Measurements from ENCODE around the gene ST8SIA5.

Gene ST8SIA5

DNA sequence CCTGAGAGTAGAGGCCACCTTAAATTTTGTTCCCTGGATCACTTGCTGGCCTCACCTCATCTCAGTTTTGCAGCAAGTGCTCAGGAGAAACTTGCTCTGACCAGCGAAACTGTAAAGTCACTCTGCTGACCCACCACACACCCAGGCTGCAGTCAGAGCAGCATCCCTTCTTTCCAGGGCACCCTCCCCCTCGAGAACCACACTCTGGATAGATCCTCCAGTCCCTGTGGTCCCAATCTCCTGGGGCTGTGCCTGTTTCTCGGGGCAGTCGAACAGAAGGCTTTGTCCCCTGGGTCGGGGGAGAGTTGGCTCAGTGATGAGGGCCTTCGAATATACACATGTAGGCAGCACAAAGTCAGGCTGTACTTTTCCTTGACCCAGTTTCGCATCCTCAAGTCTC, 18.4 kb downstream of the ST8SIA5 start:
- DNase-seq = no peak

DNA sequence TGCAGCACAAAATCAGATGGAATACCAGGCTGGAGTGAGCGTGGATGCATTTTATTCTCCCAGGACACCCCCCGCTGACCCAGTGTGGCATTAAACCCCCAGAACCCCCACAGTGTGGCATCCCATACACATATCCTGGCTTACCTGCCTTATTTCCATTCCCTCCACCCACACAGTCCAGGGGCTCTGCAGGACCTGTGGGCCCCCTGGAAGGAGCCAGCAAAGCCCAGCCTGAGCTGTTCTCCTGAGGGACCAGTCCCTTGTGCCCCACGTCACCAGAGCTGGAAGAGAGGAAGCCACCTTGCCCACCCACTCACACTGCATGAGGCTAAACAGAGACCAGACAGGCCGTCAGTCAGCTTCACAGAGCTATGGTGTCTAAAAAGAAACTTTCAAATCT, 20.1 kb downstream of the ST8SIA5 start:
- DNase-seq = no peak

DNA sequence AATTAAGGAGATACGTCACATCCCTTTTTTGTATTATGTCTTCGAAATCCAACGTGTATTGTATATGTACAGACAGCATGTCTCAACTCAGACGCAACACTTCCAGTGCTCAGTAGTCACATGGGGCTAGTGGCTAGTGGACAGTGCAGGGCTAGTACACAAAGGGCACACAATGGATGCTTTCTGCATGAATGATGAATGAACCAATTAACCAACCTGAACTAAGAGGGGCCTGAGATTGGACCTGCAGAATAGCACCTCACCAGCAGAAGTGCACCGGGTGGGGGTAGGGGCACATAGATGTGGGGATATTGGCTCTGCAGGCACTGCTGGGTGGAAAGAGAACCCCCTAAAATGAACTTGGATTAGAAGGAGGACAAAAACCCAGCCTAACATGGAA, 20.7 kb downstream of the ST8SIA5 start:
- no peak for DNase-seq

DNA sequence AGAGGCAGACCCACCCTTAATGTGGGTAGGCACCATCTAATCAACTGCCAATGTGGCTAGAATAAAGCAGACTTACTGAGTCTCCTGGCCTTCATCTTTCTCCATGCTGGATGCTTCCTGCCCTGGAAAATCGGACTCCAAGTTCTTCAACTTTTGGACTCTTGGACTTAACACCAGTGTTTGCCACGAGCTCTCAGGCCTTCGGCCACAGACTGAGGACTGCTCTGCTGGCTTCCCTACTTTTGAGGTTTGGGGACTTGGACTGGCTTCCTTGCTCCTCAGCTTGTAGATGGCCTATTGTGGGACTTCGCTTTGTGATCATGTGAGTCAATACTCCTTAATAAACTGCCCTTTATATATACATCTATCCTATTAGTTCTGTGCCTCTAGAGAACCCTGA, 21.9 kb downstream of the ST8SIA5 start:
- no peak for DNase-seq

DNA sequence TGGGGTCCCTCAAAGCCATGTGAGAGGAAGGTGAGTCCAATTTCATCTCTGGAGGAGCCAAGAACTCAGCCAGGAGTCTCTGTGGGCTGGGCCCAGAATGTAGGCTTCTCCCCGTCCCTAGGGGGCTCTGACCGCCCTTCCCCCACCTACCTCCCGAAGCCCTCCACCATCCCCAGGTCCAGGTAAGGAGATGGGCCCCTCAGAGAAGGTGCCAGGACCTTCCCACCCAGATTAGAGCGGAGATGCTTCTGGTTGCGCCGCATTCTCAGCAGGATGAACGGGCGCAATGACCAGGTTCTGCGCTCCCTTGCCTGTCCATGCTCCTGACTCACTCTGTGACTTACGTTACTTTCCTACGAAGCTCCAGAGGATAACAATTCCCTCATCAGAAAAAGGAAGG, 23.0 kb downstream of the ST8SIA5 start:
- DNase-seq = no peak

DNA sequence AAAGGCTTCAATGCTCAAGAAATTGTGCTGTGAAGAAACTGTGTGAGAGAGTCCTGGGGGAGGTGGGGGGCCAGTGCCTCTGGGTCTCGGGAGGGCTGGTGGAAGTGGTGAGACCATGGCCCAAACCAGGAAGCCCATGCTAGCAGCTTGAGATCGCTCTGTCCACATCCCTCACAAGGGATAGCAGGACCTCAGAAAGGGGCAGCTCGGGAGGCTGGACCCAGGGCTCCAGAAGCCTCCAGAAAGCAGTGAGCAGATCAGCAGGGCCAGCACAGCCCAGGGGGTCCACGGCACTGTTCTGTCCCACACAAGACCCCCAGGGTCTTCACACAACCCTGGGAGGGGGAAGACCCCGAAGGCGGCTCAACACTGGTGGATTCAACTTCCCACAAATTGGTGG, 24.1 kb downstream of the ST8SIA5 start:
- no peak for DNase-seq

DNA sequence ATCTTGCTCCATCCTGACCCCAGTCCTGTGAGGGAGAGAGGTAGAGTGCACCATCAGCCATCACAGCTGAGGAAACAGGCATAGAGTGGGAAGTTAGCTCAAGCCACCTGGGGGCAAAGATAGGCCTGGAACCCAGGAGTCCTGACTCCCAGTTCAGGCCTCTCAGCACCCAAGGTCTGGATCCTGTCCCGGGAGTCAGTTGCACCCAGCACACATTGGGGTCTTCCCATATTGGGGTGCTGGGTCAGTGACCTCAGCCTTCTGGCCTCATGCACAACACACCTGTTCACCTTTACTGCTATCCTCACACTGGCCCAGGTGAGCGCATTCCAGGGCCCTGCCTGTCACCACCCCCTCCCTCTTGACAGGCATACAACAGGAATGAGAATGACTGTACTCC, 24.7 kb downstream of the ST8SIA5 start:
- no peak for DNase-seq

DNA sequence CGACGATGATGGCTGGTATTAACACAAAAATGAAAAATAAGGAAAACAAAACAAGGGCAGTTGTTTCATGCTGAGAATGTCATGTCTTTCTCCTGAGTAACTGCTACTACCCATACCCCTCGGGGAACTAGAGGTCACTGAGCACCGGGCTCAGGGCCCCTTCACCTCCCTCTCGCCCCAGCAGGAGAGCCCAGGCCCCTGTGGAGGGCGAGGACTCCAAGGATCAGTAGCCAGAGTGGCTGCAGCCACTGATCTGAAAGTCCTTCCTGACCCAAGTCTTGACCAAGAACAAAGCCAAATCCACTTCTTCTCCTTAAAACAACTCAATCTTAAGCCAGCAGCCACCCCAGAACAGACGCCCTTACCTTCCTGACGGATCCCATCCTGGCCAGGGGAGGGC, 25.5 kb downstream of the ST8SIA5 start:
- DNase-seq = no peak

DNA sequence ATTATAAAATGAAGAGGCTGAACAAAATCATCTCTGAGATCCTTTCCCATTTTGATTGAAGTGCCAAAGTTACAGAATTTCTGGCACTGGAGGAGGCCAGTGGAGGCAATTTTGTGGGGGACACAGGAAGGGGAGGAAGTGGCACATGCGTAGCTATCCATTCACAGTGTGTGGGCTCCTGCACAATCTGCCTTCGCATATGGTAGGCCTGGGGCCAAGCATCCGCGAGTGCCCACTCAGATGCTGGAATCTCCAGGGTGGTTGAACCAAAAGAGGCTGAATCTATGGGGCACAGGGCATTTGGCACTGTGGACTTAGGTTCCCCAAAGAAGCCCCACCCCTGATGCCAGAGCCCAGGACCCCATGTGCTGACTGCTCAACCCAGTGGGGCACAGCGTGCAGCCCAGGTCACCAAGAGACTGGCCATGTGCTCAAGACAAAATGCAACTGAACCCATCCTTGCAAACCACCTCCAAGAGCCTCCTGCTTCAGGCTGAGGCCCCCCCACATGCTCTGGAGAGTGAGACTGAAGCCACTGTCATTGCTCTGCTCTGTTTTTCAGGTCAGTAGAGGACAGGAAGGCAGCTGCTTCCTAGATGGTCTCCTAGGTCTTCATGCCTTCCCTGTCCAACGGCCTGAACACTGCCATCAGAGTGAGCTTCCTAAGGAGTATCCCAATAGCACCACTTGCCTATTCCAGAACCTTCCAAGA, 28.5 kb downstream of the ST8SIA5 start:
- no peak for DNase-seq

DNA sequence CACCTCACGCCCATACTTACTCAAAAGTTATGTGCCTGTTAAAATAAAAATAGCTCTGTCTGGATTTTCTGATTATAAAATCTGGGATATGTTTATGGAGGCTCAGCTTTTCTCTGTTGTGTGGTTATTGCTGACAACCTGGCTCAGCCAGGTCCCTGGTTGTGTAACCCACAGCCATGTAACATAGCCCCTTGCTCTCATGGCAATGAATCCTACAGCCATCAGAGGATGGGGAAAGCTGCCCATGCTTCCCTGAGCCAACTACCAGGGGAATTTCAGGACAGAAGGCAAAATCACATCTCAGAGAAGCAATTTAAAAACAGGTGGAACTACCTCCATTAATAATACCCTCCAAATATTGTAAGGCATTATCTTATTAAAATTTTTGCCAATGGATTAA, 29.7 kb downstream of the ST8SIA5 start:
- no peak for DNase-seq

DNA sequence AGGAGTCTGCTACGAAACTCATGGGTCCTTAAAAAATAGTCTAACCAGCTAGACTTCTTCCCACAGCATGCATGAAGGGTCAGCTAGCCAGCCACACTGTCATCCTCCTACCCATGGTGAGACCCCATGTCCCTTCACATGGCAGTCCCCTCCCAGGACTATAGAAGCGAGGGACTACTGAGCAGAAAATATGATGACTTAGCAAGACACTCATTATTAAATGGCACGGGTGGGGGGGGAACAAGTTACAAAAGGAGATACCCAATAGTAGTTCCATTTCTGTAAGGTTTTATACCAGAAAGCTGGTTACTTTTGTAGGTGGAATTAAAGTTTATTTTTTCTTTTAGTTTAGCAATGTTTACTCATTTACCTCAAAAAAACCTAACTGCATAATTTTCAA, 31.5 kb downstream of the ST8SIA5 start:
- no peak for DNase-seq

DNA sequence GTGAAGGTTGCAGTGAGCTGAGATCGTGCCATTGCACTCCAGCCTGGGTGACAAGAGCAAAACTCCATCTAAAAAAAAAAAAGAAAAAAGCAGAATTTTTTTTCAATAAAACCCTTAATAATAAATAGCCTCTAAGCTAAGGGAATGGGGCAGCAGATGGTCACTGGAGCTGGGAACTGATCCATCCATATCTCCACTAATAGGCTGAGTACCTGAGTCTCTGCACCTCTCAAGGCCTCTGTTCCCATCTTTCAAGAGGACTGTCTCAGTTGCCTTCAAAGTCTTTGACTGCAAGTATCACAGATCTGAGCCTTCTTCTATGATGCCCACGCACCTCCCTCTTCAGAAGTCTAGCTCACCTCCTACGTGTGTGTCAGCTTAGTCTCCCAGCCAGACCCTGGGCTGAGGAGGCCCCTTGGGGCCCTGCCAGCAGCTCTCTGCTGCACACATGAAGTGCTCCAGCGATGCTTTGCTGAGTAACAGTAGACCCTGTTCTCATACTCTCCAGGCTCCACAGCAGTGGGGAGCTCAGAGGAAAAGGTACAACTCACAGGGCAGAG, 32.9 kb downstream of the ST8SIA5 start:
- DNase-seq = no peak

DNA sequence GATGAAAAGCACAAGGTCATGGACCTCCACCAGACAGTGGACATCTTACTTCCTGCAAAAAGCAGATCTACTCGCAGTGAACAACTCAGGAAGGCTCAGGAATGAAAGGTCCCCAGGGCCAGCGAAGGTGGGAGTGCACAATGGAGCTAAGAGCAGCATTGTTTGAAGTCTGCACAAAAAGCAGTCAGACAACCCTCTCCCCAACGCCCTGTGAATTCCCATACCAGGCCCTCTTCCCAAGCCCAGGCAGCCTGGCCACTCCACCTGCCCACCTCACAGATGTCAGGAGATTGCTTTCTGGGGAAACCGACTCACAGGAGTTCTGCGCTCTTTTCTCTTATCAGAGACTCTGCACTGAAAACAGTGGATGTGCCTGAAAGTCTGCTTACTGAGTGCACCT, 34.8 kb downstream of the ST8SIA5 start:
- no peak for DNase-seq

DNA sequence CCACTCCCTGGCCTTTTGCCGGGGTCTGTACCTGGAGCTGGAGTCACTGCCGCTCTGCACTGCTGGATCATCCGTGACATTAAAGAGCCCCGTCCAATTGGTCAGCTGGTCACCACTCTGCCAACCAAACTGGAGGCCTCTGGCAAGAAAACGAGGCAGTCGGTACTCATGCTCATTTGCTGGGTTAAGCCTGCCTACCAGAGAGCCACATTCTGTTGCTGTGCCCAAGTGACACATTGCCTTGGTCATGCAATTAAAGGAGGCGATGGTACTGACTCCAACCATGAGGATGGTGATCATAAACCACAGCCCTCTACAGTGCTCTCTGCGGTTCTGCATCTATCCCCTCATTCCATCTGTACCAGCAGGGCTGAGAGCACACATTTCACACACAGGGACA, 35.5 kb downstream of the ST8SIA5 start:
- DNase-seq = no peak

DNA sequence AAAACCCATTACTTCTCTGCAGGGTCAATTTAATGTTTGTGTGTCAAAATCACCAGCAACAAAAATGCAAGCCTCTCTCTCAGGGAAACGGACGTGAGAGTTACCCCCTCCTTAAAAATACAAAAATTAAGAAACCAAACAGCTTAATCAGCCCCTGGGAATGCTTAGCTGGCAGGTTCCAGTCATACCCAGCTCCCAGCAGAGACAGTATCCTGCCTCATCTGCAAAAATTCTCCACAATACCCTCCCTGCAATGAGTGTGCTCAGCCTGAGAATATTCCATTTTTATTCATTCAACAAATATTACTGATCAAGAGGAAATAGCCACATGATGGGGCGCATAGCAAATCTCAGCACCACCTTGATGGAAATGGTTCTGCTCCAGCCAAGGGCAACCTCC, 36.3 kb downstream of the ST8SIA5 start:
- DNase-seq = no peak

DNA sequence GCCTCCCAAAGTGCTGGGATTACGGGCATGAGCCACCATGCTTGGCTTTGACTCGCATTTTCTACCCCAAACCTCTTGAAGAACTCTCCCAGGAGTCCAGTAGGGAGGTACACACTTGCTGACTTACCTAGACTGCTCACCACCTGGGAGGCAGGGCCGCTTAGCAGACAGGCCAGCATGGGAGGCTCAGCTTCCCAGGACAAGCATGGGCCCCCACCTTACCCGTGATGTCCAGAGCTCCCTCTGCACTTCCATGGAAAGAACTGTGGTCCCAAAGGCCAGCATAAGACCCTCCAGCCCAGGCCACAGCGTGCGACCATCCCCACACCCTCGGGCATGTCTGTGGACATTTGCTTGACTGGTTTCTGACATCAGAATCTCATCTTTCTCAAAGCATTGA, 36.8 kb downstream of the ST8SIA5 start:
- DNase-seq = no peak

DNA sequence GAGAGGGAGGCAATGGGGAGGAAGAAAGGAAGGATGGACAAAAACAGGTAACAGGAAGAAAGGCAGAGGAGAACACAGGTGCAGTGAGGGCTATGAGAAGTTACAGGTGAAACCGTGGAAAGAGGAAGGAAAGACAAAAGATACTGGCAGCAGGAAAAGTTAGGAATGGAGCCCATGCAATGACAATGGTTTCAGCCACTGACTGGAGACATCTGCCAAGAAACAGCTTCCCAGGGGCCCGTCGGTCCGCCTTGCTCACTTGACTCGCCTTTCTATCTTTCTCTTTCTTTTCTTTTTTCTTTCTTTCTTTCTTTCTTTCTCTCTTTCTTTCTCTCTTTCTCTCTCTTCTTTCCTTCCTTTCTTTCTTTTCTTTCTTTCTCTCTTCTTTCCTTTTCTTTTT, 37.5 kb downstream of the ST8SIA5 start:
- DNase-seq = no peak

DNA sequence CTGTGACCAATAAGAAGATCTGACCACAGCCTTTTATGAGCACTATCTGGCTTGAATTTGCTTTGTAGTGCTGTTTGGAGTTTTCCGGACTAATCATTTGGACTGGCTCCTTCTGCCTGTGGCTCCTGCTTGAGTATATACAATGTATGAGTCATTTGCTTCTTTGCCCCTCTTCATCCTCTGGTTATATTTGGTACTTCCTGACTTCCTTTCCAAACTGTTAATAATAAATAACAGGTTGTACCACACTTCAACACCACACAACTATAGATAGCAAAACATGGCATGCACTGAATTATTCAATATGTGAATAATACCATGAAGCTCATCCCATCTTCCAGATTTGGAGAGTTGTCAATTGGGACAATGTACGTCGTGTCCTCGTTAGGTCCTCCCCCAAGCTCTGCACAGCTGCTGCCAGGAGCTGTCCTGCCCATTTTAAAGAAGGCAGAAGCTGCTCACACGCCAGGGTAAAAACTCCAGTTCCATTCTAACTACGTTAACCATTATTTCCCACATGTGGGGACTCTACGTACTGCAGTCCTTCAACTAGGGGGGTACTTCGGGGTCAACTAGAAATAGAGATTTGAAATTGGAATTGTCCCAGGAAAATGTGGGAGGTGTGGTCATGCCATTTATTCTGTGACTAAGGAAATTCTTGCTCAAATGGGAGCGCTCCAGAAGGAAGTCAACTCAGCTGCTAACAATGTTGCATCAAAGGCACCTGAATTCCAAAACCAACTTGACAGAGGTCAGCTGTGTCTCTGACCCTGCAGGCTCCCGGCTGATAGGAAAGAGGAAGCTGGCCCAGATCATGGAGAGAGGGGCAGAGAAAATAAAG, 38.1 kb downstream of the ST8SIA5 start:
- DNase-seq = no peak

DNA sequence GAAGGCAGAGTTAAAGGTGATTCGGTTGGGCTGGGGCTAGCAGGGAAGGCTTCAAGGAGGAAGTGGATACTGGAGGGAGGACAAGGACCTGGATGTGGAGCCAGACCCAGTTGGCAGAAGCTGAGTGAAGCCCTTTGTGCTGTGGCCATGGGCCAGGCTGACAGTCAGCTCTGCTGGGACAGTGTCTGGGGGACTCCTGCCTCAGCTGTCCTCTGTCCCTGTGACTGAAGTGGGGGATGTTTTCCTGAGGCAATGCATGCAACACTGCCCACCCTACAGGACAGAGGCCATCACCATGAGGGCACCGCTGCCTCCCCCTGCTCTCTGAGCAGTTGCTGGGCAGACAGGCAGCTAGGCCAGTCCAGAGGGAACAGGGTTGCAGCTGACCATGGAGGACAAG, 40.0 kb downstream of the ST8SIA5 start:
- no peak for DNase-seq

DNA sequence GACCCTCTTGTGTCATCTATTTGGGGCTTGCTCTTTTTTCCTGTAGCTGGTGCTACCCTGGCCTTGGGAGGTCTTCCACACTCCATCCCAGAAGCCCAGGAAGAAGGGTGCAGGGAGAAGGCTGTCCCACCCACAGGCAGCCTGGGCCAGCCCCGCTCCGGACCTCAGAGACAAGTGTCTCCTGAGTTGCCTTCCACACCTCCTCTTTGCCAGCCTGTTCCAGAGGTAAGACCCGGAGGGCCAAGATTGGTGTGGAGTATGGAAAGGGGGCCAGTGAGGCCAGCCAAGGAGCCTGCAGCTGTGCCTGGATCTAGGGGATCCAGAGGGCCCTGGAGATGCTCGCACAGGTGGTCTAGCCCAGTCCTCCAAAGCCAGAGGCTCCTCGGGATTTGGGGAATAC, 40.5 kb downstream of the ST8SIA5 start:
- no peak for DNase-seq

DNA sequence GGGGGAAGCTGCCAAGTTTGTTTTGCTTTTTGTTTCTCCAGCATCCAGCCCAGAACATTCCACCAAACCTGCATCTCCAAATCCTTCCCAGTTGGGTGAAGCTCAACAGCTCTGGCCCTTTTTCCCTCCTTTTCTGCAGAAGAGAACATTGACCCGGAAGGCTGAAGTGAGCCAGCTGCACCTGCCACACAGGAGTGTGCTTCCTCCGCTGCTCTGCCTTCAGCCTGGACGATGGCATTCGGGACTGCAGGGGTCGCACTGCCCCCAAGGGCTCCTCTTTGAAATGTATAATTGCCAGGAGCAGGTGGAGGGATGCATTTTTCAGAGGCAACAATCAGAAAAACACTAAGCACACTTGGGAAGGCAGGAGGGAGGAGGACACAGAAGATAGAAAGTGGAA, 41.8 kb downstream of the ST8SIA5 start:
- DNase-seq = no peak

DNA sequence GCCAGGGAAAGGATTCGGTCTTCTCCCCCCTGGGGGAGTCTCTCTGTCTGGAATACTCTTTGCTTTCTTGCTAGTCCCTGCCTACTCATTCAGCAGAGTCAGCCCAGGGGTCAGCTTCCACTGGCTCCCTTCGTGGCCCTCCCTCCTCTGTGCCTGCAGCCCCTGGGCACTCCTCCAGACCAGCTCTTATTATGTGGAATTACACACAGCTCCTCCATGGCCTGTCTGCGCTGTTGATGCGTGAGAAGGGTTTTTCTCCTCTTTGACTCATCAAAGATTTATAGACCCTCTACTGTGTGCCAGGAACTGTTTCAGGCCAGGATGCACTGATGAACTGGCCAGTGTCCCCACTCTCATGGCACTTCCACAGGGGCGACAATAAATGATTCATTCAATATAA, 44.4 kb downstream of the ST8SIA5 start:
- DNase-seq = no peak

DNA sequence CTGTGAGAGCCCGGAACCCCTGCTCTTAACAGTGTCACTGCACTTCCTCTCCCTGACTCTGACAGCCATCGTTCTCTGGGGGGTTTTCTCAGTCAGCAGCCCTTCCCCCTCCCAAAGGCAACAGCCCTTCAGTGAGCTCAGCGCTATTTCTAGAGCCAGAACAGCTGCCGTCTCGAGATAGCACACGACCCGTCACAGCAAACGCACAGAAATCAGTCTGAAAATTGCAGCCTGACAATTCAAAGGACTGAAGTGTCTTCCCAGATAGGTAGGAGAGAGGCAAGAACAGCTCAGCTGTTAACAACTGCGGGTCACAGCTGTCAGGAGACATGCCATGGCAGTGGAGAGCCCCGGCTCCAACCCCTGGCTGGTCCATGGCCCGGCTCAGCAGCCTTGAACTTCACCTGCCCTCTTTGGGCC, 45.4 kb downstream of the ST8SIA5 start:
- no peak for DNase-seq

DNA sequence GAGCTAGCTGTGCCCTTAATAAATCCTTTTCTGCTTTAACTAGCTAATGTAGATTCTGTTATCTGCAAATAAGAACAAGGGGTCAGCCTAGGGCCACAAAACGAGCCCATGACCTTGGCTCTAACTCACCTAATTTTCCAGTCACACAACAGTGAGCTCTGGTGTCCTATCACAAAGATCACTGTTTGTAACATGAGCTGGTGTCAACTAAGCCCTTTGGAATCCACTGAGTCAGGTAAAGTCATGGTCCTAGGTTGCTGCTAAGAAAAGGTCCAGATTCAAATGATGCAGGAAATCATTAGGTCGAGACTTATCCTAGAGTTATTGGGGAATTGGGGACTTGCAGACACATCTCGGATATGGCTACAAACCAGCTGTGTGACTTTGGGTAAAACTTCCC, 49.9 kb downstream of the ST8SIA5 start:
- no peak for DNase-seq

Data from NCI-H1105 treated with DMSO at 0.1 percent for 48 hours (cell line).